ENCODE results near the gene IFNAR1.

IFNAR1 gene

DNA sequence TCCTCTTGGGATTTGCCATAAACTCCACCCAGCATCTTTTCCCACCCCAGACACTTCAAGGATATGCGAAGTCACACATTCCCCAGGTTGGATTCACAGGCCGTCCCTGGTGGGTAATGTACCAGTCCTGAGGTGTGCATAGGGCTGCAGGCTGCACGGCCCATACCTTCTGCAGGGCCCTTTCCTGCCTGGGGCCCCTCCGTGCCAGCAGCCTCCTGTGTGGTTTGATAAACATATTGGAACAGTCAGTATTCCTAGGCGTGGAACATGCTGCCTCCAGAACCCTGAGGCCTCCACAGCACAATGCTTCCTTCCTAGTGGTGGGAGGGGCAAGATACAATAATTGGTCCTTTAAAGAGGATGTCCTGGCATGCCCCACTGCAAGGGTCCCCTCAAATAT lies 32.0 kb upstream of the IFNAR1 start:
- Histone ChIP-seq H3K4me3 (ENCODE audit: low read length) (no peak overlapping the region), H3K4me1 (ENCODE audit: control insufficient read depth, insufficient read depth, low read length) (no peaks in the 10 kb centered on the region), H3K9ac (ENCODE audit: low read length) (no peak overlapping the region), H3K9me3 (ENCODE audit: control insufficient read depth, low read length) (no peaks in the 10 kb centered on the region), H3K27me3 (replicated peaks; ENCODE audit: control insufficient read depth, insufficient read depth, low read length) (no peaks in the 10 kb centered on the region), H3K36me3 (ENCODE audit: control insufficient read depth, insufficient read depth, low read length, severe bottlenecking) (peaks cover 50% of the 10 kb centered on the region)
- no peak for DNase-seq (ENCODE audit: low read depth)

GRCh38 chr21:33293136-33293535 lies 31.6 kb upstream of the IFNAR1 start:
- DNase-seq (ENCODE audit: low read depth) = no peak

DNA sequence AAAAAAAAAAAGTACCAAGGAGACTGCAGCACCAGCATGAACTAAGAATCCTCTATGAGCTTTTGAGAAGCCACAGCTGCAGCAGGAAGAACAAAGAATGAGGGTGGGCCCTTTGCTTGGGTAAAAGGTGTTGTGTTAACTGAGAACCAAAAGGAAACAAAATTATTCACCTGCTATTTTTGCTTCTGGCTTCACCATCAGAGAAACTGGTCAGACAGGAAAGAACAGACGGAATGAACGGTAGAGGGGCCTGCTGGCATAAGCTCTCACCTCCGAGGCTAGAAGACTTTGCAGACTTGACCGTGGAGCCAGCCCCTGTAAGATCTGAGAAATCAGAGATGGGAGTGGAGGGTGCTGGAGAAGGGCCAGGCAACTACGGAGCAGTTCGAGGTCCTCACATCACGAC lies 31.0 kb upstream of the IFNAR1 start:
- H3K4me3 ChIP-seq (ENCODE audit: low read length) = no peak overlapping the region

More at GRCh38 chr21:33293136-33293535, 31.6 kb upstream of the IFNAR1 start:
- Histone ChIP-seq H3K9ac (ENCODE audit: low read length) (no peak overlapping the region), H3K27me3 (replicated peaks; ENCODE audit: control insufficient read depth, insufficient read depth, low read length) (no peaks in the 10 kb centered on the region), H3K4me1 (ENCODE audit: control insufficient read depth, insufficient read depth, low read length) (no peaks in the 10 kb centered on the region), H3K9me3 (ENCODE audit: control insufficient read depth, low read length) (no peaks in the 10 kb centered on the region), H3K4me3 (ENCODE audit: low read length) (no peak overlapping the region), H3K36me3 (ENCODE audit: control insufficient read depth, insufficient read depth, low read length, severe bottlenecking) (peaks cover 46% of the 10 kb centered on the region)

DNA sequence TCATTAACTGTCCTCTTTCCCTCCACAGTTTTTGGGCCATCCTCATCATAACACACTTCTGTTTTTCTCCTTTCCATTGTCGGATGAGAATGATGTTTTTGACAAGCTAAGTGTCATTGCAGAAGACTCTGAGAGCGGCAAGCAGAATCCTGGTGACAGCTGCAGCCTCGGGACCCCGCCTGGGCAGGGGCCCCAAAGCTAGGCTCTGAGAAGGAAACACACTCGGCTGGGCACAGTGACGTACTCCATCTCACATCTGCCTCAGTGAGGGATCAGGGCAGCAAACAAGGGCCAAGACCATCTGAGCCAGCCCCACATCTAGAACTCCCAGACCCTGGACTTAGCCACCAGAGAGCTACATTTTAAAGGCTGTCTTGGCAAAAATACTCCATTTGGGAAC lies 28.6 kb upstream of the IFNAR1 start:
- H3K4me1 ChIP-seq (ENCODE audit: control insufficient read depth, insufficient read depth, low read length) = no peaks in the 10 kb centered on the region
- peaks cover 31% of the 10 kb centered on the region for H3K36me3 ChIP-seq (ENCODE audit: control insufficient read depth, insufficient read depth, low read length, severe bottlenecking)
- no peaks in the 10 kb centered on the region for H3K9me3 ChIP-seq (ENCODE audit: control insufficient read depth, low read length)
- H3K27me3 ChIP-seq (replicated peaks; ENCODE audit: control insufficient read depth, insufficient read depth, low read length) = no peaks in the 10 kb centered on the region
- H3K4me3 ChIP-seq (ENCODE audit: low read length) = no peak overlapping the region
- no peak for DNase-seq (ENCODE audit: low read depth)
- H3K9ac ChIP-seq (ENCODE audit: low read length) = no peak overlapping the region

More for the DNA sequence above, 31.0 kb upstream of the IFNAR1 start:
- no peaks in the 10 kb centered on the region for H3K4me1 ChIP-seq (ENCODE audit: control insufficient read depth, insufficient read depth, low read length)
- H3K9me3 ChIP-seq (ENCODE audit: control insufficient read depth, low read length) = no peaks in the 10 kb centered on the region
- H3K27me3 ChIP-seq (replicated peaks; ENCODE audit: control insufficient read depth, insufficient read depth, low read length) = no peaks in the 10 kb centered on the region
- H3K36me3 ChIP-seq (ENCODE audit: control insufficient read depth, insufficient read depth, low read length, severe bottlenecking) = peaks cover 40% of the 10 kb centered on the region
- DNase-seq (ENCODE audit: low read depth) = no peak
- no peak overlapping the region for H3K9ac ChIP-seq (ENCODE audit: low read length)

DNA sequence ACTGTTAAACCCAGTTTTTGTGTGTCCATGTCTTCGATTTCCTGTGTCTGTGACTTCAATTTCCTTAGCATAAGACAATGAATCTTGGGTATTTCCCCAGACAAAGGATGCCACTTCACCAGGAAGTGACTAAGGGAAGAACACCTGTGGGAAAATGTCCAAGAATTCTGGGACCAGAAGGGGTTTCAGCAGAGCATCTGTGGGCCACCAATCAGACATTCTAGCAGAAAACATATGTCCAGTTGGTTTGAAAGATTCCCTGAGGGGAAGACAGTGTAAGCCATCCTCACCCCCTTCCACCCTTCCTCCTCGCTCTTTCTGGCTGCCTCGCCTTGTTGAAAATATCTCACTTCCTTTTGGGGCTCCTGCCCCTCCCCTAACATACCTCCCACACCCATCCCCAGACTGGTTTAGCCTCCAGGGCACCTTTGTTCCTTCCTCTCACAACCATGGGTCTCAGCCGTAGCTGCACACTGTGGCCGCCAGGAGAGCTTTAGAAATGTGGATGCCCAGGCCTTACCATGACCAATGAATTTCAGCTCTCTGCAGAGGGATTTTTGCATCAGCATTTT lies 25.5 kb upstream of the IFNAR1 start:
- DNase-seq (ENCODE audit: low read depth) = no peak
- H3K36me3 ChIP-seq (ENCODE audit: control insufficient read depth, insufficient read depth, low read length, severe bottlenecking) = peaks cover 6% of the 10 kb centered on the region
- H3K4me1 ChIP-seq (ENCODE audit: control insufficient read depth, insufficient read depth, low read length) = no peaks in the 10 kb centered on the region
- no peaks in the 10 kb centered on the region for H3K9me3 ChIP-seq (ENCODE audit: control insufficient read depth, low read length)
- no peak overlapping the region for H3K9ac ChIP-seq (ENCODE audit: low read length)
- H3K4me3 ChIP-seq (ENCODE audit: low read length) = no peak overlapping the region
- no peaks in the 10 kb centered on the region for H3K27me3 ChIP-seq (replicated peaks; ENCODE audit: control insufficient read depth, insufficient read depth, low read length)

- no peak for DNase-seq (ENCODE audit: low read depth)
- Histone ChIP-seq H3K36me3 (ENCODE audit: control insufficient read depth, insufficient read depth, low read length, severe bottlenecking) (peaks cover 6% of the 10 kb centered on the region), H3K27me3 (replicated peaks; ENCODE audit: control insufficient read depth, insufficient read depth, low read length) (no peaks in the 10 kb centered on the region), H3K9ac (ENCODE audit: low read length) (no peak overlapping the region), H3K4me1 (ENCODE audit: control insufficient read depth, insufficient read depth, low read length) (no peaks in the 10 kb centered on the region), H3K9me3 (ENCODE audit: control insufficient read depth, low read length) (no peaks in the 10 kb centered on the region), H3K4me3 (ENCODE audit: low read length) (no peak overlapping the region)
Measured at GRCh38 chr21:33300701-33301631, 23.8 kb upstream of the IFNAR1 start.

GRCh38 chr21:33301632-33302002 lies 23.2 kb upstream of the IFNAR1 start:
- Histone ChIP-seq H3K36me3 (ENCODE audit: control insufficient read depth, insufficient read depth, low read length, severe bottlenecking) (no peaks in the 10 kb centered on the region), H3K9me3 (ENCODE audit: control insufficient read depth, low read length) (no peaks in the 10 kb centered on the region)
- DNase-seq (ENCODE audit: low read depth) = no peak

DNA sequence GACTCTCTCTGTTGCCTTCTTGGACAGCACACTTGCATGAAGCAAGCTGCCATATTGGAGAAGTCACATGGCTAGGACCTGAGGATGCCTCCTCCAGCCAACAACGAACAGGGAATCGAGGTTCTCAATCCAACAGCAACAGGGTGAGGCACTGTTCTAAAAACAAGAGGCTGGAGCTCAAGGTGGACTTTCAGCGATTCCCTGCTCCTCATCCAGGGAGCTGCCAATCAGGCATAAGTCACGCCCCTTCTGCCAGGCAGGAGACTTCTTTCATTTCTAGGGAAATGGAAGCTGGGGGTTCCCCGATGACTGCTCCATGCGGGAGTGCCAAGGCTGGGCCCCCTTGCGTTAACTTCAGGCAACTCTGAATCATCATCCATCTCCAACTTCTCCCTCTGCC lies 22.7 kb upstream of the IFNAR1 start:
- no peaks in the 10 kb centered on the region for H3K4me1 ChIP-seq (ENCODE audit: control insufficient read depth, insufficient read depth, low read length)
- no peaks in the 10 kb centered on the region for H3K9me3 ChIP-seq (ENCODE audit: control insufficient read depth, low read length)
- DNase-seq (ENCODE audit: low read depth) = no peak
- H3K9ac ChIP-seq (ENCODE audit: low read length) = no peak overlapping the region
- no peaks in the 10 kb centered on the region for H3K36me3 ChIP-seq (ENCODE audit: control insufficient read depth, insufficient read depth, low read length, severe bottlenecking)
- H3K4me3 ChIP-seq (ENCODE audit: low read length) = no peak overlapping the region
- no peaks in the 10 kb centered on the region for H3K27me3 ChIP-seq (replicated peaks; ENCODE audit: control insufficient read depth, insufficient read depth, low read length)

More at GRCh38 chr21:33301632-33302002, 23.2 kb upstream of the IFNAR1 start:
- no peaks in the 10 kb centered on the region for H3K4me1 ChIP-seq (ENCODE audit: control insufficient read depth, insufficient read depth, low read length)
- no peak overlapping the region for H3K4me3 ChIP-seq (ENCODE audit: low read length)
- H3K27me3 ChIP-seq (replicated peaks; ENCODE audit: control insufficient read depth, insufficient read depth, low read length) = no peaks in the 10 kb centered on the region
- no peak overlapping the region for H3K9ac ChIP-seq (ENCODE audit: low read length)

GRCh38 chr21:33302796-33303195 lies 22.0 kb upstream of the IFNAR1 start:
- Histone ChIP-seq H3K9ac (ENCODE audit: low read length) (no peak overlapping the region), H3K4me1 (ENCODE audit: control insufficient read depth, insufficient read depth, low read length) (no peaks in the 10 kb centered on the region), H3K36me3 (ENCODE audit: control insufficient read depth, insufficient read depth, low read length, severe bottlenecking) (no peaks in the 10 kb centered on the region), H3K4me3 (ENCODE audit: low read length) (no peak overlapping the region), H3K27me3 (replicated peaks; ENCODE audit: control insufficient read depth, insufficient read depth, low read length) (no peaks in the 10 kb centered on the region), H3K9me3 (ENCODE audit: control insufficient read depth, low read length) (no peaks in the 10 kb centered on the region)
- no peak for DNase-seq (ENCODE audit: low read depth)

DNA sequence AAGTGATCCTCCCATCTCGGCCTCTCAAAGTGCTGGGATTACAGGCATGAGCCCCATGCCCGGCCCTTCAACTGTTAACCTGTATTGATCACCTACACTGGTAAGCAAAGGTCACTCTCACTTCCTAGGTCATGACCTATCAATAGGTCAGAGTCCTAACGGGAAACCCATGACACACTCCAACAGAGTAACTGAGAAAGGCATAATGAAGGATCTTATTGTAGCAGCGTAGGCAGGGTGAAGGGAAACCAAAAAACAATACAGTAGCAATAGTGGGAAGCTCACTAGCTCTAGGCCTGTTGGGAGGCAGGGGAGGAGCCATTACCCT lies 19.5 kb upstream of the IFNAR1 start:
- Histone ChIP-seq H3K4me3 (ENCODE audit: low read length) (no peak overlapping the region), H3K36me3 (ENCODE audit: control insufficient read depth, insufficient read depth, low read length, severe bottlenecking) (no peaks in the 10 kb centered on the region), H3K4me1 (ENCODE audit: control insufficient read depth, insufficient read depth, low read length) (peaks cover 3% of the 10 kb centered on the region), H3K9me3 (ENCODE audit: control insufficient read depth, low read length) (no peaks in the 10 kb centered on the region), H3K9ac (ENCODE audit: low read length) (no peak overlapping the region), H3K27me3 (replicated peaks; ENCODE audit: control insufficient read depth, insufficient read depth, low read length) (no peaks in the 10 kb centered on the region)
- DNase-seq (ENCODE audit: low read depth) = no peak

GRCh38 chr21:33305938-33306337 lies 18.8 kb upstream of the IFNAR1 start:
- Histone ChIP-seq H3K4me1 (ENCODE audit: control insufficient read depth, insufficient read depth, low read length) (peaks cover 3% of the 10 kb centered on the region), H3K9me3 (ENCODE audit: control insufficient read depth, low read length) (no peaks in the 10 kb centered on the region), H3K4me3 (ENCODE audit: low read length) (no peak overlapping the region), H3K9ac (ENCODE audit: low read length) (no peak overlapping the region), H3K27me3 (replicated peaks; ENCODE audit: control insufficient read depth, insufficient read depth, low read length) (no peaks in the 10 kb centered on the region), H3K36me3 (ENCODE audit: control insufficient read depth, insufficient read depth, low read length, severe bottlenecking) (no peaks in the 10 kb centered on the region)
- no peak for DNase-seq (ENCODE audit: low read depth)
